Esophagus muscularis mucosa (tissue), 4 donors: ENCODE measurements around the gene BSPH1.

Source experiments
- CTCF ChIP-seq, 3 experiments: fragments of 200-600 bp in 2 of 3; fragments of 450-650 bp in 1 of 3; sonication (generic) in 2 of 3; IDR thresholded peaks; one replicate each; pipeline ENCODE4 v1.5.1; 2017 to 2019; ENCODE audit warnings: antibody characterized with exemption in 3 of 3, mild to moderate bottlenecking in 2 of 3, moderate library complexity in 1 of 3
- EP300 ChIP-seq: sonication (generic); formaldehyde crosslinking; IDR thresholded peaks from one replicate; pipeline ENCODE4 v1.6.1; 2017; ENCODE audit warnings: antibody characterized with exemption
- POLR2A ChIP-seq: fragments of 450-650 bp; IDR thresholded peaks from one replicate; pipeline ENCODE4 v1.6.1; 2017; ENCODE audit warnings: antibody characterized with exemption, moderate library complexity, mild to moderate bottlenecking, low read depth

GRCh38 chr19:48010932-48011758, 19.2 kb upstream of the BSPH1 start:
- TF ChIP-seq EP300 (no peak), CTCF (IDR thresholded peaks at IDR 0.05) (no peak), POLR2A (no peak)
